Mononuclear cell (primary cell): ENCODE results near the gene TMEM273. TPM values are rescaled to one million over a fixed set of nuclear protein-coding genes. Genes with fewer than 3 reads are reported as not detected.

ENCODE experiments used
- H3K27me3 ChIP-seq: 2 replicates; pipeline ENCODE4 v1.6.0; 2011; ENCODE audit warnings: low read length, control low read depth; ENCODE audit not compliant: insufficient read depth
- H3K4me1 ChIP-seq: 2 replicates; pipeline ENCODE4 v1.5.1; 2011; ENCODE audit warnings: mild to moderate bottlenecking, low read length, control low read depth; ENCODE audit not compliant: insufficient read depth
- H3K4me3 ChIP-seq: 2 replicates; pipeline ENCODE4 v1.5.1; 2011; ENCODE audit warnings: mild to moderate bottlenecking, low read length, moderate library complexity
- H3K9me3 ChIP-seq: 2 replicates; pipeline ENCODE4 v1.5.1; 2011; ENCODE audit warnings: low read depth, mild to moderate bottlenecking, control low read depth, low read length
- total RNA-seq: library from RNA; depleted of rRNA; stranded (reverse); fragments of >200 nt; gene quantifications from one replicate; pipeline ENCODE4 v1.2.3, GENCODE V29; 2012

Gene TMEM273
- total RNA-seq, 1 donor, result 3.5 TPM

DNA sequence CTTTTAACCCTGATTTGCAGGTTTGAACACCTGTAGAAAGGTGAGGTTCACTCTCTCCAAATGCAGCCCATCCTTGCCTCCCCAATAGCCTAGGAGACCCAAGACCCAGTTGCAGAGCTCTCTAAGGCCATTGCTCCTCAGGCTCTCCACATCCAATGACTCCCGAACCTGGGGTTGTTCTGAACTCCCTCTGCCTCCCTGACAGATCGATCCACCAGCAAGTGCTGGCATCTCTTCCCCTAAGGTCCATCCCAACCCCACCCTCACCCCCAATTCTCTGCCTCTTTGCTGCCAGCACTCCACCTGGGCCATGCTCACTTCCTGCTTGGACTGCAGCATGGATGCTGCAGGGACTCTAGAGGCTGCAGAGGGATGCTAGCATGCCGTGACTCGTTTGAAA is 35.1 kb downstream of the TMEM273 start:
- H3K9me3 ChIP-seq, result no peaks in the 10 kb centered on the region
- no peak overlapping the region for H3K4me3 ChIP-seq

DNA sequence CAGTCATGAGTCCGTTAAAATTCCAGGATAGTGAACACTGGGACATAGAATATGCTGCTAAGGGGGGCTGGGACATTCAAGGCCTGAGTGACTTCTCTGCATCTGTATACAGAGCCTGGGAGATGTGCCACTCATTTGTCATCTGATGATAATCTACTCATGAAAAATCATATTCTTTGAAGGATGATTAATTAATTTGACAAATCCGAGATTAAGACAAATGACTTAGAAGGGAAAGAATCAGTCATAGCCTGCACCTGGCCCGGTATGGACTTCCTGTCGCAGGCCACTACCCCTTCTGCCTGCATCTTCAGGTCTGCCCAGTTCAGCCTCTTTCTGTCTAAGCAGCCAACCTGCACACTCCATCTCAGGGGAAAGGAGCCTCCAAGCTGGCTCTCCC is 35.5 kb downstream of the TMEM273 start:
- H3K4me3 ChIP-seq, result no peak overlapping the region
- H3K9me3 ChIP-seq, result no peaks in the 10 kb centered on the region
- H3K27me3 ChIP-seq, result no peaks in the 10 kb centered on the region
- no peaks in the 10 kb centered on the region for H3K4me1 ChIP-seq

More for the DNA sequence above, 35.1 kb downstream of the TMEM273 start:
- Histone ChIP-seq H3K4me1 (no peaks in the 10 kb centered on the region), H3K27me3 (no peaks in the 10 kb centered on the region)

DNA sequence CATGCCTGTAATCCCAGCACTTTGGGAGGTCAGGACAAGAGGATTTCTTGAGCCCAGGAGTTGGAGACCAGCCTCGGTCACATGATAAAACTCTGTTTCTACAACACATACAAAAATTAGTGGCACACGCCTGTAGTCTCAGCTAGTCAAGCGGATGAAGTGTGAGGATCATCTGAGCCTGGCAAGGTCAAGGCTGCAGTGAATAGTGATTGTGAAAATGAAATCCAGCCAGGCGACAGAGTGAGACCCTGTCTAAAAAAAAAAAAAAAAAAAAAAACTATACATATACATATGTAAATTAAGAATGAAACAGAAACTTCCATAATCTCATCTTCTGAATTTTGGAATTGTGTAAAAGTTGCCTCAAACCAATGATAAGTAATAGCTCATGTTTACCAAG is 36.2 kb downstream of the TMEM273 start:
- Histone ChIP-seq H3K27me3 (no peaks in the 10 kb centered on the region), H3K9me3 (no peaks in the 10 kb centered on the region), H3K4me3 (no peak overlapping the region), H3K4me1 (no peaks in the 10 kb centered on the region)

DNA sequence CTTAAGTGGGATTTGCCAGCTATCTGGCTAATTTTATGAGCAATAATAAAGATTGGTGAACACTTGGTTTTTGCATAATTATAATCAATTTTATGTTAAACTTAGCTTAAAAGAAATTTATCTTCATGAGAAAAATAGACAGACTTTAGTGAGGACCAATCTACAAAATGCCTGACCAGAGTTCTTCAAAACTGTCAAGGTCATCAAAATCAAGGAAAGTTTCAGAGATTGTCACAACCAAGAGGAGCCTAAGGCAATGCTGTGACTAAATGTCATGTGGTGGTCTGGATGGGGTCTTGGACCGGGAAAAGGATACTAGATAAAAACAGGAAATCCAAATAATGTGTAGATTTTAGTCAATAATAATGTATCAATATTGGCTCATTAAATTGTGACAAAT is 36.7 kb downstream of the TMEM273 start:
- Histone ChIP-seq H3K27me3 (no peaks in the 10 kb centered on the region), H3K4me3 (no peak overlapping the region), H3K9me3 (no peaks in the 10 kb centered on the region), H3K4me1 (no peaks in the 10 kb centered on the region)

DNA sequence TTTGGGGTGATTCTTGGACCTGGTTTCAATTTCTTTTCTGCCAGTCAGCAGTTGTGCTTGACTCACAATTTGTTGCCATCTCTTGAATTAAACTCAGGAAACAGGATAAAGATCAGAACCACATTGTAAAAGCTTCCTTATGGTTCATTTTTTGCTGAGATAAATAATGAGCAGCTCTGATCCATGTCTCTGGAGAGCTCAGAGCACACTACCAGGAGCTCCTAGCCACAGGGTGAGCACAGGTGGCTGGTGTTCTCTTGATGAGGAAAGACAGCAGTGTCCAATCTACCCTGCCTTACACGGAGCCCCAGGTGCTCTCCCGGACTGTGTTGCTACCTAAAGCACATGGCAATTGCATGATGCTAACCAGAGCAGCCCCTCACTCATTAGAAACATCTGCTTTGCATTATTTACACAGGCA is 37.2 kb downstream of the TMEM273 start:
- no peaks in the 10 kb centered on the region for H3K4me1 ChIP-seq
- H3K4me3 ChIP-seq, result no peak overlapping the region
- H3K9me3 ChIP-seq, result no peaks in the 10 kb centered on the region
- H3K27me3 ChIP-seq, result no peaks in the 10 kb centered on the region

DNA sequence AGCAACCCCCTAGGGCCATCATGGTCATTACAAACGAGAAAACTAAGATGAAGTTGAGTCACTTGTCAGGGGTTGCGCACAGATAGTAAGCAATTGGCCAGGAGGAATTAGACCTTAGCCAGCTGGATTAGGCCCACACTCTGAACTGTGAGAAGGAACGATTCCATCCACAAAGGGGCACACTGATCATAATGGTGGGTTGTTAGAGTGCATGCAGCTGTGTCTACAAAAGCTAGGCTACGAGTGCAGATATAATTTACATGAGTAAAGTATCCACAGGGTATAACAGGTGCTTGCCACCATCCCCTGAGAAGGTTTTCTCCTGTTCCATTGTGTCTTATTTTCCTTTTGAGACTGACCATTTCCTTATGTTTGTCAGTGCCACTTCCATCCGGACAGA is 37.8 kb downstream of the TMEM273 start:
- H3K4me3 ChIP-seq, result no peak overlapping the region
- H3K4me1 ChIP-seq, result no peaks in the 10 kb centered on the region
- H3K27me3 ChIP-seq, result no peaks in the 10 kb centered on the region
- no peaks in the 10 kb centered on the region for H3K9me3 ChIP-seq

DNA sequence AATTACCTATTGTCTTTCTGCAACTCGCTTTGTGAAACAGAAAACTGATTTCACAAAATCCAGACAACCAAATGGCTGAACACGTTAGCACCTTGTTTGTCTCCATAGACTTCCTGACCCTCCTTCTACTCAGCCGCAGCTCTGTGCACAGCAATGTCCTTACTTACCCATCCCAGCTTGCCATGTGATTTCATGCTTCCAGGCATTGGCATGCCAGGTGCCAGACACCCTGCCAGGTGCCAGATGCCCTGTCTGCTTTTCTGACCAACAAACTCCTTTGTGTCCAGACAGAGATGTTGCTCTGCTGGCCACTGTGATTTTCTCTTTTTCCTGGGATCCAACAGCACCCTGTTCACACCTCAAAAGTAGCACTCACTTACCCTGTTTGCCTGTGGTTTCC is 38.3 kb downstream of the TMEM273 start:
- Histone ChIP-seq H3K9me3 (no peaks in the 10 kb centered on the region), H3K27me3 (no peaks in the 10 kb centered on the region), H3K4me3 (no peak overlapping the region), H3K4me1 (no peaks in the 10 kb centered on the region)

- no peaks in the 10 kb centered on the region for H3K9me3 ChIP-seq
- H3K4me1 ChIP-seq, result no peaks in the 10 kb centered on the region
- H3K4me3 ChIP-seq, result no peak overlapping the region
- no peaks in the 10 kb centered on the region for H3K27me3 ChIP-seq
Measured at GRCh38 chr10:49144058-49144720, 44.0 kb downstream of the TMEM273 start.

DNA sequence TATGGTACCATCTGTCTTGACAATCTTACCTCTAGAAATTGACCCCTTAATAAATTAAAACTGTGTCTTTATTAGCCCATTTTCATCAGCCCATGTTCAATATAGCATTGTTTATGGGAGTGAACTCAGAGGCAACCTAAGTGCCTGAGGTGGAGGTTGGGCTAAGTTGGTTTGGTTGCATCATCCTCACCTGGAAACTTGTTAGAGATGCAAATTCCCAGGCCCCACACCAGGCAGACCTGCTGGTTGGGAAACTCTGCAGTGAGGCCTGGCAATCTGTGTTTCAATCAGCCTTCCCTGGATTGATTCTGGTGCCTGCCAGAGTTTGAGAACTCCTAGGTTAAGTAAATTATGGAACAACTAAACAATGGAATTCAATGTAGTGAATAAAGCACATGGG is 44.9 kb downstream of the TMEM273 start:
- no peak overlapping the region for H3K4me3 ChIP-seq
- H3K4me1 ChIP-seq, result no peaks in the 10 kb centered on the region
- no peaks in the 10 kb centered on the region for H3K9me3 ChIP-seq
- H3K27me3 ChIP-seq, result no peaks in the 10 kb centered on the region

DNA sequence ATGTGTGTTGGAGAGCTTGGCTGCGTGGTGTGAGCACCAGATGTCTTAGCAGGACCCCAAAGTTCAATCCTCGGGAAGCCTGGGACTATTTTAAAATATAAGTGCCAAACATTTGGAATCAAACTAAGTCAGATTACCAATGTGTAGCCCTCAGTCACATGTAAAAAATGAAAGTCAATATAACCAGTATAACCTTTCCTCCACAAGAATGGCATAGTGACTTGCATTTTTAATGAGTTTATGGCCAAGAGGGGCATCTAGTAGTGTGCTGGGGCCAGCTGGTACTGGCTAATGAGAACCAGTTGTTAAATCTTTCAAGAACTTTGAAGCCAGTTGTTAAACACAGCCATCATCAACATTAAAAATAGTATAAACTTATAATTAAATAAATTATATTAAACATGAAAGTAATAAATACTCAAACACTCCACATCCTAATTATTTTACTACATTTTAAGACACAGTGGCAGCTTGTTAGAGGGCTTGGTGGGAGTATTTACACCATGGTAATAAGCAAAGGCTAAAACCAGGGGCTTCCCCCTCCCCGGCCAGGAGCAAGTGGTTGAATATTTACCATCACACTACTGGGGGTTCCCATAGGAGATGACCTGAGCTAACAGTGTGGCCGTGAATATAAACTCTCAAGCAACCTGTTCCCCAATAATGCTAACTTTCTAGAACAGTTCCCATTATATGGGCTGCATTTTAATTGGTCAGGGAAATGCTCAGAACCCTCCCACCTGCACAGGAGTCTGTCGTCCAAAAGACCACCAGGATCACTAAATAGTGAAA is 46.5 kb downstream of the TMEM273 start:
- Histone ChIP-seq H3K4me1 (no peaks in the 10 kb centered on the region), H3K27me3 (no peaks in the 10 kb centered on the region), H3K9me3 (no peaks in the 10 kb centered on the region), H3K4me3 (no peak overlapping the region)

DNA sequence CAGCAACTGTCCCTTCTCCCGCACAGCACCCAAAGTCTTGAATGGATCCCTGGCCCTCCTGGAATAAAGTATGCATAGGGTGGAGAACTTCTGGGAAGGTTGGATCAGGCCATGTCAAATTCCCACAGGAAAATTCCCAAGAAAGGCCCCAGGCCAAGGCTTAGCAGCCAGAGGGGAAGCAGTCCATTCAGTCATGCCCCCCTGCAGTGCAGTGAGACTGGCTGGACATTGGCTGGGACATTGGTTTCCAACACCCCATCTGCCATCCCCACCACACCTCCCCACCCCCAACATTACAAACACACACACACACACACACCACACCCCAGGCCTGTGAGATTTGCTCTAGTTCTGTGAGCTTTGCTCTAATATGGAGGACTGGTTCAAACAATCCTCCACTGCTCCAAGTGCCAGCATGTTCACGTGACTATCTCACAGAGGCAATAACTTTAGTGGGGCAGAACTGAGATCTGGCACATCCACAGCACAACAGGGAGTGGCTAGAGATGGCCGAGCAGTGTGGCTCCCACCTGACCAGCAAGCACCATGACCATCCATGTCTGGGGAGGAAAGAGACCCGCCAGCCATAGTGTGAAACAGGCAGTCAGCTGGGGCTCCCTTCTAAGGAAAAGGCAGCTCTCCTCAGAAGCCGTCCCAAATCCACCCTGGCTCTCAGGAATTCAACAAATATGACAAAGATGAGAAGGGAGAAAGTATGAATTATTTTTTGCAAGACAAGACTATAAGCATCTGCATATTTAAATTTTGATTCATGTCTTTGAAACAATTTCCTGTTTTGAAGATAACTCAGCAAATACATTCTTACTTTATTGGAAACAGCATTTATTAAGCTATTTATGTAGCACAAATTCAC is 47.6 kb downstream of the TMEM273 start:
- Histone ChIP-seq H3K9me3 (no peaks in the 10 kb centered on the region), H3K27me3 (no peaks in the 10 kb centered on the region), H3K4me1 (no peaks in the 10 kb centered on the region), H3K4me3 (no peak overlapping the region)

- Histone ChIP-seq H3K9me3 (no peaks in the 10 kb centered on the region), H3K27me3 (no peaks in the 10 kb centered on the region), H3K4me3 (no peak overlapping the region), H3K4me1 (no peaks in the 10 kb centered on the region)
Measured at GRCh38 chr10:49139846-49140195, 48.4 kb downstream of the TMEM273 start.

GRCh38 chr10:49139028-49139845 is 49.0 kb downstream of the TMEM273 start:
- H3K27me3 ChIP-seq, result no peaks in the 10 kb centered on the region
- H3K4me3 ChIP-seq, result no peak overlapping the region
- H3K9me3 ChIP-seq, result no peaks in the 10 kb centered on the region

DNA sequence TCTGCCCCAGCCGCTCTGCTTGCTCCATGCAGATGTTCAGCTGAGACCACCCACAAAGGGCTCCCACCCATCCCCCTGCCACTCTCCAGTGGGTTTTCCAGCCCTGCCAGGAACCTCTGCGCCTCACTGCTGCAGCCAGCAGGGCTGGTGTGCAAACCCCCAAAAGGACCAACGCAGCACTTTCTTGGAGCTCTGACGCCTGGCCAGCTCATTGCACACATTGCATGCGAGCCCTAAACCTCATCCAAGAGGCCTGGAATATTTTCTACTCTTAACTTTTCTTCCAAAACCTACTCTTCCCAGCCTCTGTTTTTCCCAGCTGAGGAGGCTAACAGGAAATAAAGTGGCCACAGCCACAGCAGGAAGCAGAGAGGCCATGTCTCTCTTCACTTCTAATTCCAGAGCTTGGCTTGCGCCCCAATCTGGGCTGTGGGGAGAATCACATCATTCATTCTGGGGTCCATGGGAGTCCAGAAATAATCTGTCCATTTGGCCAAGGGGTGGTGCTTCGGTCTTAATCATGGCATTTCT is 49.8 kb downstream of the TMEM273 start:
- Histone ChIP-seq H3K27me3 (no peaks in the 10 kb centered on the region), H3K9me3 (no peaks in the 10 kb centered on the region), H3K4me3 (no peak overlapping the region), H3K4me1 (no peaks in the 10 kb centered on the region)

More at GRCh38 chr10:49139028-49139845, 49.0 kb downstream of the TMEM273 start:
- H3K4me1 ChIP-seq, result no peaks in the 10 kb centered on the region
